Loucy (cell line): ENCODE results near the gene ALG6.

Experiments
- H2AFZ ChIP-seq: fragments of 200-600 bp; sonication (generic); 2 replicates; pipeline ENCODE4 v1.6.0; 2016; ENCODE audit warnings: antibody characterized with exemption, mild to moderate bottlenecking, low read length, moderate library complexity
- H3F3A ChIP-seq: fragments of 200-600 bp; 2 replicates; pipeline ENCODE4 v1.6.0; 2016; ENCODE audit warnings: antibody characterized with exemption, low read depth, mild to moderate bottlenecking
- H3K27me3 ChIP-seq: fragments of 200-600 bp; sonication (generic); 2 replicates; pipeline ENCODE4 v1.6.1; 2014; ENCODE audit warnings: low read length, mild to moderate bottlenecking; ENCODE audit not compliant: insufficient read depth, poor library complexity, severe bottlenecking
- H3K36me3 ChIP-seq: fragments of 200-600 bp; sonication (generic); 2 replicates; pipeline ENCODE4 v1.6.1; 2016; ENCODE audit warnings: low read length; ENCODE audit not compliant: insufficient read depth
- H3K4me1 ChIP-seq: fragments of 200-600 bp; sonication (generic); 2 replicates; pipeline ENCODE4 v1.5.1; 2014; ENCODE audit warnings: low read length, mild to moderate bottlenecking; ENCODE audit not compliant: insufficient read depth, poor library complexity, severe bottlenecking
- H3K4me2 ChIP-seq: fragments of 200-600 bp; sonication (generic); 2 replicates; pipeline ENCODE4 v1.6.0; 2014; ENCODE audit warnings: antibody characterized with exemption, low read length, low read depth, mild to moderate bottlenecking; ENCODE audit not compliant: poor library complexity, severe bottlenecking
- H3K4me3 ChIP-seq: fragments of 200-600 bp; sonication (generic); 2 replicates; pipeline ENCODE4 v1.5.1; 2014; ENCODE audit warnings: low read length, mild to moderate bottlenecking, mixed read lengths; ENCODE audit not compliant: poor library complexity, severe bottlenecking
- H3K79me2 ChIP-seq: fragments of 200-600 bp; sonication (generic); 2 replicates; pipeline ENCODE4 v1.6.1; 2014; ENCODE audit warnings: low read length; ENCODE audit not compliant: insufficient read depth
- H3K9ac ChIP-seq: fragments of 200-600 bp; sonication (generic); 2 replicates; pipeline ENCODE4 v1.6.0; 2014; ENCODE audit warnings: mild to moderate bottlenecking, low read depth, low read length, moderate library complexity; ENCODE audit not compliant: poor library complexity, severe bottlenecking
- H3K9me2 ChIP-seq: fragments of 200-600 bp; sonication (generic); replicated peaks from 2 replicates; pipeline ENCODE4 v1.6.1; 2016; ENCODE audit warnings: low read depth, low read length, mixed read lengths
- H3K9me3 ChIP-seq: fragments of 200-600 bp; sonication (generic); 2 replicates; pipeline ENCODE4 v1.6.1; 2014; ENCODE audit warnings: mild to moderate bottlenecking, antibody characterized with exemption, low read length, low read depth; ENCODE audit not compliant: insufficient read depth
- H4K20me1 ChIP-seq: fragments of 200-600 bp; sonication (generic); 2 replicates; pipeline ENCODE4 v1.6.0; 2014; ENCODE audit warnings: antibody characterized with exemption, low read length, mild to moderate bottlenecking; ENCODE audit not compliant: insufficient read depth, poor library complexity, severe bottlenecking
- EZH2phosphoT487 ChIP-seq: fragments of 200-600 bp; IDR thresholded peaks from 2 replicates; pipeline ENCODE4 v1.6.1; 2018; ENCODE audit warnings: antibody characterized with exemption, mild to moderate bottlenecking, moderate library complexity, borderline replicate concordance
- TF ChIP-seq, protein P1 (sequence below): fragments of 200-600 bp; sonication (generic); conservative IDR thresholded peaks from 2 replicates; pipeline ENCODE4 v1.5.1; 2014; ENCODE audit warnings: mild to moderate bottlenecking, antibody characterized with exemption, low read length

The ALG6 gene

GRCh38 chr1:63405021-63405420, 37.6 kb downstream of the ALG6 start:
- Histone ChIP-seq H3K9me2 (no peaks in the 10 kb centered on the region), H4K20me1 (no peaks in the 10 kb centered on the region), H3K4me2 (no peak overlapping the region), H3K36me3 (peaks cover 28% of the 10 kb centered on the region), H3K9ac (no peak overlapping the region), H3K79me2 (no peaks in the 10 kb centered on the region), H2AFZ (no peak overlapping the region), H3K4me3 (no peak overlapping the region), H3K9me3 (no peaks in the 10 kb centered on the region), H3K27me3 (no peaks in the 10 kb centered on the region), H3K4me1 (no peaks in the 10 kb centered on the region), H3F3A (no peaks in the 10 kb centered on the region)
- no peak for TF ChIP-seq EZH2phosphoT487
- TF ChIP-seq, protein P1, sequence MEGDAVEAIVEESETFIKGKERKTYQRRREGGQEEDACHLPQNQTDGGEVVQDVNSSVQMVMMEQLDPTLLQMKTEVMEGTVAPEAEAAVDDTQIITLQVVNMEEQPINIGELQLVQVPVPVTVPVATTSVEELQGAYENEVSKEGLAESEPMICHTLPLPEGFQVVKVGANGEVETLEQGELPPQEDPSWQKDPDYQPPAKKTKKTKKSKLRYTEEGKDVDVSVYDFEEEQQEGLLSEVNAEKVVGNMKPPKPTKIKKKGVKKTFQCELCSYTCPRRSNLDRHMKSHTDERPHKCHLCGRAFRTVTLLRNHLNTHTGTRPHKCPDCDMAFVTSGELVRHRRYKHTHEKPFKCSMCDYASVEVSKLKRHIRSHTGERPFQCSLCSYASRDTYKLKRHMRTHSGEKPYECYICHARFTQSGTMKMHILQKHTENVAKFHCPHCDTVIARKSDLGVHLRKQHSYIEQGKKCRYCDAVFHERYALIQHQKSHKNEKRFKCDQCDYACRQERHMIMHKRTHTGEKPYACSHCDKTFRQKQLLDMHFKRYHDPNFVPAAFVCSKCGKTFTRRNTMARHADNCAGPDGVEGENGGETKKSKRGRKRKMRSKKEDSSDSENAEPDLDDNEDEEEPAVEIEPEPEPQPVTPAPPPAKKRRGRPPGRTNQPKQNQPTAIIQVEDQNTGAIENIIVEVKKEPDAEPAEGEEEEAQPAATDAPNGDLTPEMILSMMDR, result no peak

GRCh38 chr1:63405987-63406386, 38.6 kb downstream of the ALG6 start:
- Histone ChIP-seq H3K27me3 (no peaks in the 10 kb centered on the region), H3K4me1 (no peaks in the 10 kb centered on the region), H3K9ac (no peak overlapping the region), H3K36me3 (peaks cover 28% of the 10 kb centered on the region), H3F3A (no peaks in the 10 kb centered on the region), H3K9me2 (no peaks in the 10 kb centered on the region), H3K9me3 (no peaks in the 10 kb centered on the region), H2AFZ (no peak overlapping the region), H3K4me2 (no peak overlapping the region), H4K20me1 (no peaks in the 10 kb centered on the region), H3K4me3 (no peak overlapping the region), H3K79me2 (no peaks in the 10 kb centered on the region)
- TF ChIP-seq, protein P1, result no peak
- no peak for TF ChIP-seq EZH2phosphoT487

GRCh38 chr1:63407002-63407401, 39.6 kb downstream of the ALG6 start:
- H3K4me1 ChIP-seq, result no peaks in the 10 kb centered on the region
- no peak overlapping the region for H3K4me2 ChIP-seq
- H3K9ac ChIP-seq, result no peak overlapping the region
- no peaks in the 10 kb centered on the region for H3F3A ChIP-seq
- H3K9me2 ChIP-seq, result no peaks in the 10 kb centered on the region
- peaks cover 29% of the 10 kb centered on the region for H3K36me3 ChIP-seq
- TF ChIP-seq, protein P1, result no peak
- no peak for TF ChIP-seq EZH2phosphoT487
- H3K9me3 ChIP-seq, result no peaks in the 10 kb centered on the region
- H2AFZ ChIP-seq, result no peak overlapping the region
- no peaks in the 10 kb centered on the region for H4K20me1 ChIP-seq
- no peaks in the 10 kb centered on the region for H3K79me2 ChIP-seq
- H3K4me3 ChIP-seq, result no peak overlapping the region
- H3K27me3 ChIP-seq, result no peaks in the 10 kb centered on the region
